ENCODE results near the gene TTR. TPM values are rescaled to one million over a fixed set of nuclear protein-coding genes. Genes with fewer than 3 reads are reported as not detected.

TTR gene
- total and polyA plus RNA-seq, 2 of the 13 experiments (the other 11 are each of a cell fraction or from before 2014, with no cell fraction given): 91.3 to 496 TPM

DNA sequence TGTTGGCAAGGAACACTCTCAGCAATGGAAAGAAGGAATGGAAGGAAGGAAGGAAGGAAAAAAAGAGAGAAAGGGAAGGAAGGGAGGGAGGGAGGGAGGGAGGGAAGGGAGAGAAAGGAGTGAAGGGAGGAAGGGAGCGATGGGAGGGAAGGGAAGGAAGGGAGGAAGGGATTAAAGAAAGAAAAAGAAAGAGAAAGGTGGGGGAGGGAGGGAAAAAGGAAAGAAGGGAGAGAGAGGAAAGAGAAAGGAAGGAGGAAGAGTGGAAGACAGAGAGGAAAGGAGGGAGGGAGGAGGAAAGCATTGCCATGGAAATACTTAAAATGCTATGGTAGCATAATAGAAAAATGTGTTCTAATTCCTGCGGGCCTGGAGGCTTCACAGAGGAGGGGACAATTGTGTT is 22.4 kb downstream of the TTR start:
- Histone ChIP-seq H2AFZ (ENCODE audit: low read length) (no peak overlapping the region), H3K4me1 (ENCODE audit: insufficient read depth, low read length) (peaks cover 47% of the 10 kb centered on the region), H3K36me3 (replicated peaks in 1 of 2; ENCODE audit: control insufficient read depth in 1 of 2, insufficient read depth in 2 of 2, low read length in 2 of 2) (no peaks in the 10 kb centered on the region), H3K4me3 (replicated peaks in 1 of 3; ENCODE audit: insufficient read depth in 1 of 3, low read depth in 2 of 3, low read length in 3 of 3) (no peak overlapping the region), H3K27me3 (ENCODE audit: control insufficient read depth in 1 of 2, insufficient read depth in 2 of 2, low read length in 2 of 2) (no peaks in the 10 kb centered on the region), H4K20me1 (ENCODE audit: insufficient read depth, low read length) (no peaks in the 10 kb centered on the region), H3K9ac (ENCODE audit: insufficient read depth, low read depth, low read length) (no peak overlapping the region), H3K27ac (ENCODE audit: extremely low read length, insufficient read depth, low read length) (no peak overlapping the region), H3K9me3 (ENCODE audit: low read length) (no peaks in the 10 kb centered on the region), H3K4me2 (ENCODE audit: low read depth, low read length) (no peak overlapping the region), H3K79me2 (ENCODE audit: insufficient read depth, low read length) (no peaks in the 10 kb centered on the region)
- ATAC-seq (no peak), DNase-seq (ENCODE audit: low spot score) (no peak), FAIRE-seq (no peak)
- ChIA-PET POLR2A (no interaction called here), CTCF (ENCODE audit: low intra/inter-chr PET ratio, low total read pairs) (no interaction called here)
- BruUV-seq (replicated peaks): no TSS peak
- TF ChIP-seq NCOA2 (CRISPR knock-in tag; IDR thresholded peaks at IDR 0.05) (no peak), PCBP2 (optimal IDR thresholded peaks at IDR 0.05; ENCODE audit: low read depth, low read length, poor library complexity, severe bottlenecking) (peak; percentile 71)
- in situ Hi-C loops (cut with HindIII; ENCODE audit: extremely low pct_ligation_motif_present, low pct_unique_long_range_greater_than_20kb): no loop called here
- intact Hi-C loops (cut with micrococcal nuclease; ENCODE audit: unreplicated experiment): no loop called here
- WGBS (ENCODE audit: low lambda C conversion rate): 86% methylated on average over 2 of the region's 2 CpGs

DNA sequence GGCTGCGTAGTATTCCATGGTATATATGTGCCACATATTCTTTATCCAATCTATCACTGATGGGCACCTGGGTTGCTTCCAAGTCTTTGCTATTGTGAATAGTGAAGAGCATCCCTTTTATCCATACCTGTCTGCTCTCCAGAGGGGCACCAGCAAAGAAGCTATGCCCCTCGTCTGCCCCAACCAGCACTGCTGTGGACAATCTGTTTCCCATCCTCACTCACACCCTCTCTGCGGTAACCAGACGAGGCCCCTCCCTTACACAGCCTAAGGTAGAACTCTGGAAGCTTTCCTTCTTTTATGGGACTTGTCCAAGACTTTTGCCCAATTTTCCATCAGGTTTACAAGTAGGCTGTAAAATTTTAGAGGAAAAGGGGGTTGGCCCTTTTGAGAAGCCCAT is 24.9 kb downstream of the TTR start:
- WGBS (ENCODE audit: low lambda C conversion rate): 46% methylated on average over 4 of the region's 4 CpGs
- DNase-seq (ENCODE audit: low spot score): no peak
- intact Hi-C loops (cut with micrococcal nuclease; ENCODE audit: unreplicated experiment) (no loop called here), in situ Hi-C loops (cut with HindIII; ENCODE audit: extremely low pct_ligation_motif_present, low pct_unique_long_range_greater_than_20kb) (no loop called here)
- Histone ChIP-seq H3K4me2 (ENCODE audit: low read depth, low read length) (no peak overlapping the region), H3K27ac (ENCODE audit: extremely low read length, insufficient read depth, low read length) (no peak overlapping the region), H3K79me2 (ENCODE audit: insufficient read depth, low read length) (no peaks in the 10 kb centered on the region), H4K20me1 (ENCODE audit: insufficient read depth, low read length) (no peaks in the 10 kb centered on the region), H3K27me3 (ENCODE audit: control insufficient read depth in 1 of 2, insufficient read depth in 2 of 2, low read length in 2 of 2) (no peaks in the 10 kb centered on the region), H3K9ac (ENCODE audit: insufficient read depth, low read depth, low read length) (no peak overlapping the region), H2AFZ (ENCODE audit: low read length) (no peak overlapping the region), H3K4me1 (ENCODE audit: insufficient read depth, low read length) (peaks cover 21% of the 10 kb centered on the region), H3K4me3 (replicated peaks in 1 of 3; ENCODE audit: insufficient read depth in 1 of 3, low read depth in 2 of 3, low read length in 3 of 3) (no peak overlapping the region), H3K36me3 (replicated peaks in 1 of 2; ENCODE audit: control insufficient read depth in 1 of 2, insufficient read depth in 2 of 2, low read length in 2 of 2) (no peaks in the 10 kb centered on the region), H3K9me3 (ENCODE audit: low read length) (no peaks in the 10 kb centered on the region)
- BruUV-seq (replicated peaks): no TSS peak
- no peak for FAIRE-seq
- no peak for ATAC-seq
- ChIA-PET CTCF (ENCODE audit: low intra/inter-chr PET ratio, low total read pairs) (no interaction called here), POLR2A (no interaction called here)
- TF ChIP-seq MBNL3 (CRISPR knock-in tag; conservative IDR thresholded peaks at IDR 0.05): no peak
- TF ChIP-seq, protein P1, sequence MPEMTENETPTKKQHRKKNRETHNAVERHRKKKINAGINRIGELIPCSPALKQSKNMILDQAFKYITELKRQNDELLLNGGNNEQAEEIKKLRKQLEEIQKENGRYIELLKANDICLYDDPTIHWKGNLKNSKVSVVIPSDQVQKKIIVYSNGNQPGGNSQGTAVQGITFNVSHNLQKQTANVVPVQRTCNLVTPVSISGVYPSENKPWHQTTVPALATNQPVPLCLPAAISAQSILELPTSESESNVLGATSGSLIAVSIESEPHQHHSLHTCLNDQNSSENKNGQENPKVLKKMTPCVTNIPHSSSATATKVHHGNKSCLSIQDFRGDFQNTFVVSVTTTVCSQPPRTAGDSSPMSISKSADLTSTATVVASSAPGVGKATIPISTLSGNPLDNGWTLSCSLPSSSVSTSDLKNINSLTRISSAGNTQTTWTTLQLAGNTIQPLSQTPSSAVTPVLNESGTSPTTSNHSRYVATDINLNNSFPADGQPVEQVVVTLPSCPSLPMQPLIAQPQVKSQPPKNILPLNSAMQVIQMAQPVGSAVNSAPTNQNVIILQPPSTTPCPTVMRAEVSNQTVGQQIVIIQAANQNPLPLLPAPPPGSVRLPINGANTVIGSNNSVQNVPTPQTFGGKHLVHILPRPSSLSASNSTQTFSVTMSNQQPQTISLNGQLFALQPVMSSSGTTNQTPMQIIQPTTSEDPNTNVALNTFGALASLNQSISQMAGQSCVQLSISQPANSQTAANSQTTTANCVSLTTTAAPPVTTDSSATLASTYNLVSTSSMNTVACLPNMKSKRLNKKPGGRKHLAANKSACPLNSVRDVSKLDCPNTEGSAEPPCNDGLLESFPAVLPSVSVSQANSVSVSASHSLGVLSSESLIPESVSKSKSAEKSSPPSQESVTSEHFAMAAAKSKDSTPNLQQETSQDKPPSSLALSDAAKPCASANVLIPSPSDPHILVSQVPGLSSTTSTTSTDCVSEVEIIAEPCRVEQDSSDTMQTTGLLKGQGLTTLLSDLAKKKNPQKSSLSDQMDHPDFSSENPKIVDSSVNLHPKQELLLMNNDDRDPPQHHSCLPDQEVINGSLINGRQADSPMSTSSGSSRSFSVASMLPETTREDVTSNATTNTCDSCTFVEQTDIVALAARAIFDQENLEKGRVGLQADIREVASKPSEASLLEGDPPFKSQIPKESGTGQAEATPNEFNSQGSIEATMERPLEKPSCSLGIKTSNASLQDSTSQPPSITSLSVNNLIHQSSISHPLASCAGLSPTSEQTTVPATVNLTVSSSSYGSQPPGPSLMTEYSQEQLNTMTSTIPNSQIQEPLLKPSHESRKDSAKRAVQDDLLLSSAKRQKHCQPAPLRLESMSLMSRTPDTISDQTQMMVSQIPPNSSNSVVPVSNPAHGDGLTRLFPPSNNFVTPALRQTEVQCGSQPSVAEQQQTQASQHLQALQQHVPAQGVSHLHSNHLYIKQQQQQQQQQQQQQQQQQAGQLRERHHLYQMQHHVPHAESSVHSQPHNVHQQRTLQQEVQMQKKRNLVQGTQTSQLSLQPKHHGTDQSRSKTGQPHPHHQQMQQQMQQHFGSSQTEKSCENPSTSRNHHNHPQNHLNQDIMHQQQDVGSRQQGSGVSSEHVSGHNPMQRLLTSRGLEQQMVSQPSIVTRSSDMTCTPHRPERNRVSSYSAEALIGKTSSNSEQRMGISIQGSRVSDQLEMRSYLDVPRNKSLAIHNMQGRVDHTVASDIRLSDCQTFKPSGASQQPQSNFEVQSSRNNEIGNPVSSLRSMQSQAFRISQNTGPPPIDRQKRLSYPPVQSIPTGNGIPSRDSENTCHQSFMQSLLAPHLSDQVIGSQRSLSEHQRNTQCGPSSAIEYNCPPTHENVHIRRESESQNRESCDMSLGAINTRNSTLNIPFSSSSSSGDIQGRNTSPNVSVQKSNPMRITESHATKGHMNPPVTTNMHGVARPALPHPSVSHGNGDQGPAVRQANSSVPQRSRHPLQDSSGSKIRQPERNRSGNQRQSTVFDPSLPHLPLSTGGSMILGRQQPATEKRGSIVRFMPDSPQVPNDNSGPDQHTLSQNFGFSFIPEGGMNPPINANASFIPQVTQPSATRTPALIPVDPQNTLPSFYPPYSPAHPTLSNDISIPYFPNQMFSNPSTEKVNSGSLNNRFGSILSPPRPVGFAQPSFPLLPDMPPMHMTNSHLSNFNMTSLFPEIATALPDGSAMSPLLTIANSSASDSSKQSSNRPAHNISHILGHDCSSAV (CRISPR knock-in tag; IDR thresholded peaks at IDR 0.05; ENCODE audit: borderline replicate concordance): no peak
- no peak for TF ChIP-seq ZNF326 (CRISPR knock-in tag; IDR thresholded peaks at IDR 0.05; ENCODE audit: borderline replicate concordance)
- no peak for TF ChIP-seq ZSCAN22 (CRISPR knock-in tag; IDR thresholded peaks at IDR 0.05)
- no peak for TF ChIP-seq DNMT3B (CRISPR knock-in tag; conservative IDR thresholded peaks at IDR 0.05)
- TF ChIP-seq THAP11 (CRISPR knock-in tag; IDR thresholded peaks at IDR 0.05): no peak
- no peak for TF ChIP-seq ZNF7 (CRISPR knock-in tag; IDR thresholded peaks at IDR 0.05)

Data from HepG2 (cell line).